GM12865 (cell line): ENCODE measurements around the gene FBXO31.

Source experiments
- DNase-seq: peaks from one replicate; pipeline ENCODE4 v3.0.0; 2010; ENCODE audit warnings: low read depth
- H3K4me3 ChIP-seq: 2 replicates; pipeline ENCODE4 v1.5.1; 2011; ENCODE audit warnings: mild to moderate bottlenecking, low read depth, low read length, control low read depth
- TF ChIP-seq, protein P1 (sequence below): IDR thresholded peaks from 2 replicates; pipeline ENCODE4 v1.5.1; 2011; ENCODE audit warnings: low read length, control low read depth, low read depth, inconsistent platforms; ENCODE audit not compliant: insufficient read depth; ENCODE audit errors: missing control alignments

Gene FBXO31

DNA sequence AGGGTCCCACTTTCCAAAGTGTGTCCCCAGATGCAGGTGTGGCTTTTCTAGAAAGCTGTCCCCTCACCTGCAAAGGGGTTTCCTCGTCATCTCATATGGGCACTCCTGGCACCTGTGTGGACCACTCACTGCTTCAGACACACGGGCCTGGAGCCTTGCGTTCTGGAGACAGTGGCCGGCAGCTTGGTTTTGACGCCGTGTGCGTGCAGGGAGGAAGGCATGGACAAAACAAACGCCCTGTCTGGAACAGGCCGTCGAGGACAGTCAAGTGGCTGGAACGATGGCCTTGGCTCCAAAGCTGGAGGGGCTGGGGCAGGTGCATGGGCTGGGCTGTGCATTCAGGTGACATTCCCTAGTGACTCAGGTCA lies 53.3 kb downstream of the FBXO31 start:
- TF ChIP-seq, protein P1, sequence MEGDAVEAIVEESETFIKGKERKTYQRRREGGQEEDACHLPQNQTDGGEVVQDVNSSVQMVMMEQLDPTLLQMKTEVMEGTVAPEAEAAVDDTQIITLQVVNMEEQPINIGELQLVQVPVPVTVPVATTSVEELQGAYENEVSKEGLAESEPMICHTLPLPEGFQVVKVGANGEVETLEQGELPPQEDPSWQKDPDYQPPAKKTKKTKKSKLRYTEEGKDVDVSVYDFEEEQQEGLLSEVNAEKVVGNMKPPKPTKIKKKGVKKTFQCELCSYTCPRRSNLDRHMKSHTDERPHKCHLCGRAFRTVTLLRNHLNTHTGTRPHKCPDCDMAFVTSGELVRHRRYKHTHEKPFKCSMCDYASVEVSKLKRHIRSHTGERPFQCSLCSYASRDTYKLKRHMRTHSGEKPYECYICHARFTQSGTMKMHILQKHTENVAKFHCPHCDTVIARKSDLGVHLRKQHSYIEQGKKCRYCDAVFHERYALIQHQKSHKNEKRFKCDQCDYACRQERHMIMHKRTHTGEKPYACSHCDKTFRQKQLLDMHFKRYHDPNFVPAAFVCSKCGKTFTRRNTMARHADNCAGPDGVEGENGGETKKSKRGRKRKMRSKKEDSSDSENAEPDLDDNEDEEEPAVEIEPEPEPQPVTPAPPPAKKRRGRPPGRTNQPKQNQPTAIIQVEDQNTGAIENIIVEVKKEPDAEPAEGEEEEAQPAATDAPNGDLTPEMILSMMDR = no peak
- DNase-seq = no peak
- H3K4me3 ChIP-seq = no peak overlapping the region

DNA sequence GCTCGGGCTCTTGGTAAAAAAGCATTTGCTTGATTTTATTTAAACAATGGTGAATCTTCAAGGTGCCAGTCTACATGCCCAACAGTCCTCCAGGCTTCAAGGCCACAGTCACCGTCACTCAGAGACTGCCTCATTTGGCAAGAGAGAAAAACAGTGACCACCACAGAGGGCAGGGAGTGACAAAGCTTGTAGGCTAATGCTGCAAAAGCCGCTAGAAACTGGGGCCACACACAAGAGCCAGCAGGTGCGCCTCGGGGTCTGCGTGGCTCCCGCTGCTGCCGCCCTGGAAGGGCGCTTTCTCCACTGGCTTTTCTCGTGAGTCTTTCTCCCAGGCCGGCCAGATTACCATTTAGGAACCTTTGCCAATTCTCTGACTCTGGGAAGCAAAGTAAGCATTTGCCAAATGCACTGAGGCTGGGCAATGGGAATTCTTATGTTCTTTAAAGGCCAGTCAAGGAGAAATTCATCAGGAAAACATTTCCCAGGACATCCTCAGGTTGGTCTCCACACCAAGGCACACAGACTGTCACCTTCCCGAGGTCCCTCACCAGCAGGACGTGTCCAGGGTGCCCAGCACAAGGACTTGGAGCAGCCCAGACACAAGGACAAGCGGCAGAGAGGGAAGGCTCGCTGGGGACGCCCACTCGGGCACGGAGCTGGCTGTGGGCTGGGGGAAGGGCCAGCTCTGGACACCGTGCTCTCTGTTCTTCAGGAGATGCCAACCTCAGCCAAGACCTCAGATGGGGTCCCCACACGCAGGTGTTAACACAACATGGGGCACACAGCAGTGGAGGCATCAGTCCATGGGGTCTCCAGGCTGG lies 53.9 kb downstream of the FBXO31 start:
- no peak overlapping the region for H3K4me3 ChIP-seq
- TF ChIP-seq, protein P1 = no peak
- DNase-seq = no peak

GRCh38 chr16:87328846-87329245 lies 54.7 kb downstream of the FBXO31 start:
- TF ChIP-seq, protein P1 = no peak
- no peak for DNase-seq
- H3K4me3 ChIP-seq = no peak overlapping the region

GRCh38 chr16:87327798-87328495 lies 55.6 kb downstream of the FBXO31 start:
- H3K4me3 ChIP-seq = no peak overlapping the region
- DNase-seq = no peak
- TF ChIP-seq, protein P1 = no peak

DNA sequence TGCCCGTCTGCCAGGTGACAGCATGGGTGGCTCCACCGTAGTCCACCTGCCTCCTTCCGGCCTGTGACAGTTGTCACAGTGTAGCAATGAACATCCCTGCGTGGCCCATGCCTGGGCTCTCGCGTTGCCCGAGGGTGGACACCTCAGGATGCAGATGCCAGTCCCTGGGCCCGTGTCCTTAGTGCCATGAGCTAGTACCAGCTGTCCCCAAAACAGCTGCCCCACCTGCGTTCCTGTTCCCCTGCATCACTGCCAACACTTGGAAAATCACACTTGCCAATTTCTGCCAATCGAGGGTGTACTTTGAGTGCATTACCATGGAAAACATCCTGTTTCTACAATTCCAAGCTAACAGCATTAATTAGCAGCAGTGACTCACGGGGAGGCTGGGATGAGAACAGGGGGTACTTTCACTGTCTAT lies 57.4 kb downstream of the FBXO31 start:
- DNase-seq = no peak
- TF ChIP-seq, protein P1 = no peak

DNA sequence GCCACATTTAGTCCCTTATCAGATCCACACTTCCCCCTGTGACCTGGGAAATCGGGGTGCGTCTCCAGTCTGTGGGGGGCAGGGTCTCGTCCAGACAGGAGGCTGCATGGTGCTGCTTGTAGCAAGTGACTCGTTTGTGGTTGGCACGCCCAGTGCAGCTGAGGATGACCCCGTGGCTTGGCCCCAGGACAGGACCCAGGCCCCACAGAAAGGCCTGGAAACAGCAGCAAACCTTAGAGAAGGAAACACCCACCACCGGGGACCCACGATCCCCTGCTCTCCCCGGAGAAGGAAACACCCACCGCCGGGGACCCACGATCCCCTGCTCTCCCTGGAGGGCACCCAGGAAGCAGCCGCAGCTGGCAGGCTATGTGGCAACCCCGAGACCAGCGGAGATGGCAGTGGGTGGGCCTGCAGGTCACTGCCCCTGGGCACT lies 58.1 kb downstream of the FBXO31 start:
- no peak overlapping the region for H3K4me3 ChIP-seq
- TF ChIP-seq, protein P1 = no peak
- DNase-seq = no peak

More for the DNA sequence above, 57.4 kb downstream of the FBXO31 start:
- H3K4me3 ChIP-seq = no peak overlapping the region
